GM18861 (cell line): ENCODE data around the gene TIGD6.
"Not testable (repeated sequence)": the region's sequence is repeated elsewhere in the genome, so short reads cannot be mapped to it uniquely, and the experiment has no call there.

Experiments
- ATAC-seq: cut with Tn5 transposase; IDR thresholded peaks from one replicate; pipeline ENCODE4 v1.9.1; 2021; ENCODE audit not compliant: unreplicated experiment

Gene TIGD6

GRCh38 chr5:149943177-149943949, 57.1 kb downstream of the TIGD6 start:
- ATAC-seq, result not testable (repeated sequence)
